ENCODE results near the gene VPS37C.

The VPS37C gene

DNA sequence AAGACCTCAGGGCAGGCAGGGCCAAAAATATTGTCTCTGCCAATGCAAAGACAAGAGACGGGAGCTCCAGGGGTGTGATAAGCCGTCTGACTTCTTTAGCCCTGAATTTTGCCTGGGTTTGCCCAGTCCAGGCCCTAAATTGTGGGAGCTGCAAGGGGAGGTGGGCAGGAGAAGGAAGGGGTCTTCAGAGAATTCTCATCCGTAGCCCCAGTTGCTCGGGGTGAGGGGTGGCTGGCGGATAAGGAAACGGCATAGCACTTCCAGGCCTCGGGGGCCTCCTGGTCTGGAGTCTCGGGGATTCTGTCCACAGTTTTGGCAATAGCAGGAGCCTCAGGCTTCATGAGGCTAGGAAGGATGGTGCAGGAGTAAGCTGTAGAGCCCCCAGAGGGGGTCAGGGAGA lies 51.6 kb downstream of the VPS37C start:
- in situ Hi-C loops (cut with HindIII; ENCODE audit: low sequenced_read_pairs), result no loop called here
- TF ChIP-seq, protein P1, sequence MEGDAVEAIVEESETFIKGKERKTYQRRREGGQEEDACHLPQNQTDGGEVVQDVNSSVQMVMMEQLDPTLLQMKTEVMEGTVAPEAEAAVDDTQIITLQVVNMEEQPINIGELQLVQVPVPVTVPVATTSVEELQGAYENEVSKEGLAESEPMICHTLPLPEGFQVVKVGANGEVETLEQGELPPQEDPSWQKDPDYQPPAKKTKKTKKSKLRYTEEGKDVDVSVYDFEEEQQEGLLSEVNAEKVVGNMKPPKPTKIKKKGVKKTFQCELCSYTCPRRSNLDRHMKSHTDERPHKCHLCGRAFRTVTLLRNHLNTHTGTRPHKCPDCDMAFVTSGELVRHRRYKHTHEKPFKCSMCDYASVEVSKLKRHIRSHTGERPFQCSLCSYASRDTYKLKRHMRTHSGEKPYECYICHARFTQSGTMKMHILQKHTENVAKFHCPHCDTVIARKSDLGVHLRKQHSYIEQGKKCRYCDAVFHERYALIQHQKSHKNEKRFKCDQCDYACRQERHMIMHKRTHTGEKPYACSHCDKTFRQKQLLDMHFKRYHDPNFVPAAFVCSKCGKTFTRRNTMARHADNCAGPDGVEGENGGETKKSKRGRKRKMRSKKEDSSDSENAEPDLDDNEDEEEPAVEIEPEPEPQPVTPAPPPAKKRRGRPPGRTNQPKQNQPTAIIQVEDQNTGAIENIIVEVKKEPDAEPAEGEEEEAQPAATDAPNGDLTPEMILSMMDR (IDR thresholded peaks at IDR 0.05; ENCODE audit: low read depth, low read length, missing control alignments), result no peak
- DNase-seq (ENCODE audit: low read depth), result no peak
- H3K4me3 ChIP-seq (ENCODE audit: low read depth, low read length), result no peak overlapping the region

DNA sequence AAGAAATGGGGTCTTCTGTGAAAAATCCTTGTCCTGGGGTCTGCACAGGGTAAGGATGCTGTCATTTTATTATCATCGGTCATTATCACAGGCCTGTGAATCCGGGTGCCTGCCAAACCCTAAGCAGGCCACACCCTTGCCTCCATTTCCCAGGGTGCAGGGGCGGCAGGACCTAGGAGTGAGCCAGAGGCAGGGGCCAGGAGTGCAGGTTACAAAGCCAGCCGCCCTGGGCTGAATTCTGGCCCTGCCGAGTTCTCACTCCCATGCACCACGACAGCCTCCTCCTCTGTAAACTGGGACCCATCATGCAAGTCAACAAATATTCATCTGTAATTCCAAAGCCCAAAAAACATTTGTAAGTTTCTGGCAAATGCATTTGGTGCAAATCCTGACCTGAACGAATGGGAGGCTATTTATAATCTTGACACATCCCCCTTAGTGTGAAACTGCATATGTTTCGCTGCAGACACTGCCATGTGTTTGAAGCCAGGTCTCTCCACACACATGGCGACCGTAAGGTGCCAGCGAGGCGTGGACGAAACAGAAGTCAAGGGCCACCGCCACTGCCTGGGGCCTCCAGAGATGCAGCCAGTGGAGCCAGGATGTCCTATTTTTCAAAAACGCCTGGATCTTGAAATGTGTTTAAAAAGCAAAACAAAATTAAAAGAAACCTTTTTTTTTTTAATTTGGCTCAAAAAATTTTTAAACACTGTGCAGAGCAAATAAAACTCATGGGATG lies 52.2 kb downstream of the VPS37C start:
- DNase-seq (ENCODE audit: low read depth), result no peak
- no peak overlapping the region for H3K4me3 ChIP-seq (ENCODE audit: low read depth, low read length)
- TF ChIP-seq, protein P1 (IDR thresholded peaks at IDR 0.05; ENCODE audit: low read depth, low read length, missing control alignments), result no peak
- in situ Hi-C loops (cut with HindIII; ENCODE audit: low sequenced_read_pairs), result no loop called here

DNA sequence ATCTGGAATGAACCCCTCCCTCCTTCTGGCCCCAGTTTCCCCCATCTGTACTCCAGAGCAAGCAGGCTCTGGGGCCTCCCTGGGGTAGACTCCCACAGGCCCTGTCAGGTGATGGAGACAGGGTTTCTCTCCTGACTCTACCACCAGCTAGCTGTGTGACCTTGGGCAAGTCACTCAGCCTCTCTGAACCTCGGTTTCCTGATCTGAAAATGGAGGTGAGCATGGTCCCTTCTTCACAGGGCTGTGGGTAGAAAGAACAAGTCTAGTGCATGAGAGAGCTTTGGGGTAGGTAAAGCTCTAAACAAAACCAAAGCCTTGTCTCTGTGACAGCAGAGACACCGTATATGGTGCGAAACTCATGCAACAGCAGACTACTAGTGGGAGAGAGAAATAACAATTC lies 53.3 kb downstream of the VPS37C start:
- H3K4me3 ChIP-seq (ENCODE audit: low read depth, low read length), result no peak overlapping the region
- in situ Hi-C loops (cut with HindIII; ENCODE audit: low sequenced_read_pairs), result no loop called here
- DNase-seq (ENCODE audit: low read depth), result no peak
- TF ChIP-seq, protein P1 (IDR thresholded peaks at IDR 0.05; ENCODE audit: low read depth, low read length, missing control alignments), result no peak

DNA sequence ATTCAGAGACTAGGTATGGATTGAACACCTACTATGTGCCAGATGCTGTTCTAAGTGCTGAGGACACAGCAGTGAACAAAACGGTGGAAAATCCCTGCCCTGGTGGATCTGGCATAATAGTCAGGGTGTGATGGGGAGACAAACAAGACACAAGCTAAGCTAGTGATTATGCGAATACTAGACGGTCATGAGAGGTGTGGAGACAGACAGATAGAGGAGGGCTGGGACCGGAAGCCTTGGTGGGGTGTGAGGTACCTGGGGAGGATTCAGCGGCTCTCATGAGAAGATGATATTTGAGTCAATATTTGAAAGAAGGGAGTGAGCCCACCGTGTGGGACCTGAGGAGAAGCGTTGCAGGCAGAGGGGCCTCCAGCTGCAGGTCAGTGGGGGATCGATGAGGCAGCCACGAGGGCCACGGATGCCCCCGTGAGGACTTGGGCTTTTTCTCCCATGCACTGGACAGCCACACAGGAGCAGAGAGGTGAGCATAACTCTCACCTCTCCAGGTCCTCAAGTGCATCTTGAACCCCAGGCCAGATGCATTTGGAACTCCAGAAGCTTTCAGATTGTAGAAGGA lies 54.2 kb downstream of the VPS37C start:
- in situ Hi-C loops (cut with HindIII; ENCODE audit: low sequenced_read_pairs), result no loop called here
- H3K4me3 ChIP-seq (ENCODE audit: low read depth, low read length), result no peak overlapping the region
- no peak for DNase-seq (ENCODE audit: low read depth)
- TF ChIP-seq, protein P1 (IDR thresholded peaks at IDR 0.05; ENCODE audit: low read depth, low read length, missing control alignments), result no peak

DNA sequence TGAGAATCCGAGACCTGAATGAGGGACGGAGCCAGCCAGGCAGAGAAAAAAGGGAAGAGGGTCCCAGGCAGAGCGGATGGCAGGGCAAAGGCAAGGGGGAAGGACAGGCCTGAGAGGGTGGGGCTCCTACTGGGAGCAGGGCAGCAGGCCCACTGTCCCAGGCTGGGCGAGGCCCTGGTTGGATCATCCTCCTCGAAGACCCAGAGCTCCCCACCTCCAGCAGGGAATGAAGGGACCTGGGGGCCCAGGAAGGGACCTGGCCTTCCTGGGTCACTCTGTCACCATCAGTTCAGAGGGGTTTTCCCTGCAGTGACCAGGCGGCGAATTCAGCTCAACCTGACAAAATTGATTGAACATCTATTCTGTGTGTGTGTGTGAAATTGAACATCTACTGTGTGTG lies 54.9 kb downstream of the VPS37C start:
- no peak overlapping the region for H3K4me3 ChIP-seq (ENCODE audit: low read depth, low read length)
- TF ChIP-seq, protein P1 (IDR thresholded peaks at IDR 0.05; ENCODE audit: low read depth, low read length, missing control alignments), result no peak
- in situ Hi-C loops (cut with HindIII; ENCODE audit: low sequenced_read_pairs), result no loop called here
- DNase-seq (ENCODE audit: low read depth), result no peak

DNA sequence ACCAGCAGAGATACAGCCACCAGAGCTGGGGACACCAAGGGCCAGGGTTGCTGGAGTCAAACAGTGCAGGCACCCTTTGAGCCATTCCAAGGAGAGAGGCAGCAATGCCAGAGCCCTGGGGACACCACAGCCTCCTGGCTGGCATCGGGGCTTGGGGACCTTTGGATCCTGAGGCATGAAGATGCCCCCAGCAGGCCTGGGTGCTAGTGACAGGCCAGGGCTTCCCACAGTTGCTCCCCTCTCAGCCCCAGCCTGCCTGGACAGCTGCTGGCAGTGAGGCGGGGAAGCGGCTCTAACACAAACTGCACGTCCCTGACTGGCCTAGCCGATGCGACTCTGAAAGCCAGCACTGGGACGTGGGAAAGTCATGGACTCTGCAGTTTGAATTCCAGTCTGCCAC lies 56.3 kb downstream of the VPS37C start:
- in situ Hi-C loops (cut with HindIII; ENCODE audit: low sequenced_read_pairs), result no loop called here
- no peak for DNase-seq (ENCODE audit: low read depth)
- no peak overlapping the region for H3K4me3 ChIP-seq (ENCODE audit: low read depth, low read length)
- TF ChIP-seq, protein P1 (IDR thresholded peaks at IDR 0.05; ENCODE audit: low read depth, low read length, missing control alignments), result no peak
